Upper lobe of left lung (tissue), 4 donors: ENCODE results near the gene DNAJC4.

Source experiments
- CTCF ChIP-seq, 6 experiments: fragments of 450-650 bp in 4 of 6; fragments of 200-600 bp in 2 of 6; sonication (generic) in 2 of 6; IDR thresholded peaks; one replicate each; pipeline ENCODE4 v1.5.1; 2016 to 2019; ENCODE audit warnings: antibody characterized with exemption in 6 of 6
- EP300 ChIP-seq, 4 donors: sonication (generic); formaldehyde crosslinking; IDR thresholded peaks; one replicate each; pipeline ENCODE4 v1.5.1; 2017; ENCODE audit warnings: antibody characterized with exemption in 4 of 4, control low read depth in 2 of 4

GRCh38 chr11:64283092-64283491 lies 52.7 kb downstream of the DNAJC4 start:
- TF ChIP-seq EP300 (IDR thresholded peaks at IDR 0.05) (no peak), CTCF (IDR thresholded peaks at IDR 0.05) (no peak)
